ENCODE data around the gene ANKMY1.

The ANKMY1 gene

GRCh38 chr2:240589375-240589774, 31.6 kb upstream of the ANKMY1 start:
- Histone ChIP-seq H3K27ac (no peak overlapping the region), H3K4me3 (ENCODE audit: low read depth, low read length) (no peak overlapping the region), H3K27me3 (ENCODE audit: insufficient read depth, low read depth, severe bottlenecking) (no peaks in the 10 kb centered on the region), H3K9me3 (ENCODE audit: severe bottlenecking) (no peaks in the 10 kb centered on the region), H3K36me3 (peaks cover 36% of the 10 kb centered on the region)
- no peak for DNase-seq
- no peak for TF ChIP-seq CTCF (IDR thresholded peaks at IDR 0.05; ENCODE audit: low read depth, low read length)

GRCh38 chr2:240588669-240589068, 30.9 kb upstream of the ANKMY1 start:
- TF ChIP-seq CTCF (IDR thresholded peaks at IDR 0.05; ENCODE audit: low read depth, low read length) = no peak
- no peaks in the 10 kb centered on the region for H3K9me3 ChIP-seq (ENCODE audit: severe bottlenecking)
- H3K36me3 ChIP-seq = peaks cover 36% of the 10 kb centered on the region
- no peak overlapping the region for H3K27ac ChIP-seq
- no peak overlapping the region for H3K4me3 ChIP-seq (ENCODE audit: low read depth, low read length)
- H3K27me3 ChIP-seq (ENCODE audit: insufficient read depth, low read depth, severe bottlenecking) = no peaks in the 10 kb centered on the region
- DNase-seq = no peak

GRCh38 chr2:240588006-240588655, 30.3 kb upstream of the ANKMY1 start:
- no peak overlapping the region for H3K4me3 ChIP-seq (ENCODE audit: low read depth, low read length)
- H3K27ac ChIP-seq = no peak overlapping the region
- TF ChIP-seq CTCF (IDR thresholded peaks at IDR 0.05; ENCODE audit: low read depth, low read length) = no peak

GRCh38 chr2:240586919-240587800, 29.4 kb upstream of the ANKMY1 start:
- TF ChIP-seq CTCF (IDR thresholded peaks at IDR 0.05; ENCODE audit: low read depth, low read length) = no peak
- peaks cover 28% of the 10 kb centered on the region for H3K36me3 ChIP-seq
- DNase-seq = peak; percentile 37
- H3K4me3 ChIP-seq (ENCODE audit: low read depth, low read length) = peak overlapping the region; percentile 89
- no peaks in the 10 kb centered on the region for H3K27me3 ChIP-seq (ENCODE audit: insufficient read depth, low read depth, severe bottlenecking)
- H3K27ac ChIP-seq = peak overlapping the region; percentile 98
- H3K9me3 ChIP-seq (ENCODE audit: severe bottlenecking) = no peaks in the 10 kb centered on the region

More at GRCh38 chr2:240588006-240588655, 30.3 kb upstream of the ANKMY1 start:
- H3K27me3 ChIP-seq (ENCODE audit: insufficient read depth, low read depth, severe bottlenecking) = no peaks in the 10 kb centered on the region
- peaks cover 36% of the 10 kb centered on the region for H3K36me3 ChIP-seq
- H3K9me3 ChIP-seq (ENCODE audit: severe bottlenecking) = no peaks in the 10 kb centered on the region
- no peak for DNase-seq

GRCh38 chr2:240586198-240586918, 28.6 kb upstream of the ANKMY1 start, which contains the start of gene CAPN10:
CAPN10 (plus strand) TSS chr2:240586734; CDS start chr2:240586912, 178 bp downstream.
- peak within 1 kb of the TSS; percentile 98 for H3K27ac ChIP-seq
- peak; percentile 98 for DNase-seq
- no peaks in the 10 kb centered on the region for H3K27me3 ChIP-seq (ENCODE audit: insufficient read depth, low read depth, severe bottlenecking)
- no peak for TF ChIP-seq CTCF (IDR thresholded peaks at IDR 0.05; ENCODE audit: low read depth, low read length)
- no peaks in the 10 kb centered on the region for H3K9me3 ChIP-seq (ENCODE audit: severe bottlenecking)
- peaks cover 21% of the 10 kb centered on the region for H3K36me3 ChIP-seq
- peak within 1 kb of the TSS; percentile 89 for H3K4me3 ChIP-seq (ENCODE audit: low read depth, low read length)
